ENCODE data around the gene CSRP1.
"Not testable (repeated sequence)": the region's sequence is repeated elsewhere in the genome, so short reads cannot be mapped to it uniquely, and the experiment has no call there.

CSRP1 gene

GRCh38 chr1:201537891-201538611 is 31.1 kb upstream of the CSRP1 start:
- no peak for DNase-seq (ENCODE audit: extremely low read depth in 1 of 2, low read depth in 1 of 2)

- no peak for DNase-seq (ENCODE audit: extremely low read depth in 1 of 2, low read depth in 1 of 2)
These were observed 30.5 kb upstream of the CSRP1 start for GRCh38 chr1:201537467-201537866.

GRCh38 chr1:201537028-201537427 is 30.1 kb upstream of the CSRP1 start:
- no peak for DNase-seq (ENCODE audit: extremely low read depth in 1 of 2, low read depth in 1 of 2)

DNA sequence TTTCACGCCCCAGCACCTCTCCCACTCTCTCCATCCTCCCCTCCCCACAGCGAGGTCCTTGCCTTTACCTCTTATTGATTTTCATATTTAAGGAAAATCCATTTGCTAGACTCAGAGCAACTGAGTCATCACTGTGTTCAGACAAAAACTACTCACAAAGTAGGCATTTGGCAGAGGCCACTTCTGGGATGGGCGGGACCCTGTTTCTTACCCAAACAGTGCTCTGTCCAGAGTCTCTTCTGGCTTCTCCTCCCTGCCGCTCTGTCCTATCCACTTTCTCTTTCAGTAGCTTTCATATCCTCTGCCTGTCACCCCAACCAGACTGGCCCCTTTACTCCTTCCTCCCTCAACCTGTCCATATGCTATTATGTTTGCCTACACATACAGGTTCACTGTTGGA is 29.6 kb upstream of the CSRP1 start:
- DNase-seq (ENCODE audit: extremely low read depth in 1 of 2, low read depth in 1 of 2) = no peak

- no peak for DNase-seq (ENCODE audit: extremely low read depth in 1 of 2, low read depth in 1 of 2)
These were observed 29.0 kb upstream of the CSRP1 start for GRCh38 chr1:201535919-201536245.

GRCh38 chr1:201535046-201535918 is 28.4 kb upstream of the CSRP1 start:
- no peak for DNase-seq (ENCODE audit: extremely low read depth in 1 of 2, low read depth in 1 of 2)

- DNase-seq (ENCODE audit: extremely low read depth in 1 of 2, low read depth in 1 of 2) = no peak
These were observed 26.9 kb upstream of the CSRP1 start for GRCh38 chr1:201533836-201534235.

- DNase-seq (ENCODE audit: extremely low read depth in 1 of 2, low read depth in 1 of 2) = no peak
These were observed 24.9 kb upstream of the CSRP1 start for GRCh38 chr1:201531551-201532425.

DNA sequence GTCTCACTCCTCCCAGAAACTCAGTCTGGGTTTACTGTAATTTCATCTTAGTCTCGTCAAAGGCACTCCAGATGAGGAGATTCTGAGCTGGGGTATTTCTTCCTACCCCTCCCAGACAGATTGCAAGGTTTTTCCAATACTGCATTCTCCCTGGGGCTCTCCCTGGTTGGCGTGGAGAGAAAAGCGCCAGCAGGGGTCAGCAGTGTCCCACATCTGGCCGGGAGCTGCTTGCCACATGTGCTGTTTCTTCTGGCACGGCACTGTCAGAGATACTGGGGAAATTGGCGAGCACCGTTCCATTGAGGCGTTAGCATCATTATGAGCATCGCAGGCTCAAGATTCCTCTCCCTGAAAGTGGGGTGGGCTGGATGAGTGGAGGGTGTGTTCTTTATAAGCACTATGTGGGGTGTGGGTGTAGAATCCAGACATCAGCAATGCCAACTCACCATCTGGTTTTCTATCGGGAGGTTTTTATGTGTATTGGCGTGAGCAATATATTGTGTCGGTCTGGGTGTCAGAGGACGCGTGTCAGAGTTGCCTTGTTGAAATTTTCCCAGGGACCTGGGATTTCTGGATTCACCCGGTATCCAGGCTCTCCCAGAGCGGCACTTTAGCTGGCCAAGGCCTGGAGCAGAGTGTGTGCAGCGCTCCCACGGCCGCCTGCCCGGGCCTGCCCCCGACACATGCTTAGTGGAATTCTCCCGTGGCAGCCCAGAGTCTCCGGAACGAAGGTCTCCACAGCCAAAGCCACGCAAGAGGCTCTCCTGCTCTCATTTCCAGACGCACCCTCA is 24.0 kb upstream of the CSRP1 start:
- DNase-seq (ENCODE audit: extremely low read depth in 1 of 2, low read depth in 1 of 2) = no peak

GRCh38 chr1:201528631-201529252 is 21.8 kb upstream of the CSRP1 start:
- no peak for DNase-seq (ENCODE audit: extremely low read depth in 1 of 2, low read depth in 1 of 2)

DNA sequence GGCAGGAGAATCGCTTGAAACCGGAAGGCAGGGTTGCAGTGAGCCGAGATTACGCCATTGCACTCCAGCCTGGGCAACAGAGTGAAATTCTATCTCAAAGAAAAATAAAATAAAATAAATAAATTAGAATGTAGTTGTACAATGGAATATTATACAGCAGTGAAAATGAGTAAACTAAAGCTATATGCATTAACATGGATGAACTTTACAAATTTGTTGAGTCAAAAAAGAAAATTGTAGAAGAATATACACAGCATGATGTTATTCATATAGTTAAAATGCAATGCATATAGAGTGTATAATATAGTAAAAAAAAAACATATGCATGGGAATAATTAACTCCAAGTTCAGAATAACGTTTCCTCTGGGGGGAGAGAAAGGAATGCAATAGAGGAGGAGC is 21.0 kb upstream of the CSRP1 start:
- no peak for DNase-seq (ENCODE audit: extremely low read depth in 1 of 2, low read depth in 1 of 2)

GRCh38 chr1:201525193-201525778 is 18.4 kb upstream of the CSRP1 start:
- DNase-seq (ENCODE audit: extremely low read depth in 1 of 2, low read depth in 1 of 2) = no peak

- not testable (repeated sequence) for DNase-seq (ENCODE audit: extremely low read depth in 1 of 2, low read depth in 1 of 2)
These were observed 13.2 kb upstream of the CSRP1 start for GRCh38 chr1:201520046-201520575.

- no peak for DNase-seq (ENCODE audit: extremely low read depth in 1 of 2, low read depth in 1 of 2)
These were observed 11.1 kb upstream of the CSRP1 start for GRCh38 chr1:201518071-201518470.

- DNase-seq (ENCODE audit: extremely low read depth in 1 of 2, low read depth in 1 of 2) = no peak
These were observed 10.7 kb upstream of the CSRP1 start for GRCh38 chr1:201517631-201518030.

- no peak for DNase-seq (ENCODE audit: extremely low read depth in 1 of 2, low read depth in 1 of 2)
These were observed 9.7 kb upstream of the CSRP1 start for GRCh38 chr1:201516511-201517127.

DNA sequence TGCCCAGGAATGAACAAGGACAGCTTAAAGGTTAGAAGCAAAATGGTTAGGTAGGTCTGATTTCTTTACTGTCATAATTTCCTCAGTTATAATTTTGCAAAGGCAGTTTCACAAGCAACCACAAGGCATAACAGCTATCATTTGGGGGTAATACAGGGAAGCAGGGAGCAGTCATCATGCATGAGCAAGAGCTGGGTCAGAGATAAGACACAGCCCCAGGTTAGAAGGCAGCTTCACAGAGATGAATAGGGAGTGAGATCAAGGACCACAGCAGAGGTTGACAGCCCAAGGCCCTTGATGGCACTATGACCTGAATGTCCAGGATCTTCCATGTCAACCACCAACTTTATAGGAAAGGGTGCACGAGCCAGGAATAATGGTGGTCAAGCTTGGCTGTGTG is 9.0 kb upstream of the CSRP1 start:
- no peak for DNase-seq (ENCODE audit: extremely low read depth in 1 of 2, low read depth in 1 of 2)

GRCh38 chr1:201515062-201515750 is 8.3 kb upstream of the CSRP1 start:
- no peak for DNase-seq (ENCODE audit: extremely low read depth in 1 of 2, low read depth in 1 of 2)

Measured in activated CD8-positive, alpha-beta memory T cell treated with anti-CD3 and anti-CD28 coated beads for 1 hour (primary cell).